NCI-H1092 (cell line): Measurements from ENCODE around the gene ITGA2.
"Not testable (repeated sequence)": the region's sequence is repeated elsewhere in the genome, so short reads cannot be mapped to it uniquely, and the experiment has no call there.

Experiments
- DNase-seq: peaks from one replicate; lab custom pipeline; 2025; lab: John Stamatoyannopoulos, UW

Gene ITGA2

DNA sequence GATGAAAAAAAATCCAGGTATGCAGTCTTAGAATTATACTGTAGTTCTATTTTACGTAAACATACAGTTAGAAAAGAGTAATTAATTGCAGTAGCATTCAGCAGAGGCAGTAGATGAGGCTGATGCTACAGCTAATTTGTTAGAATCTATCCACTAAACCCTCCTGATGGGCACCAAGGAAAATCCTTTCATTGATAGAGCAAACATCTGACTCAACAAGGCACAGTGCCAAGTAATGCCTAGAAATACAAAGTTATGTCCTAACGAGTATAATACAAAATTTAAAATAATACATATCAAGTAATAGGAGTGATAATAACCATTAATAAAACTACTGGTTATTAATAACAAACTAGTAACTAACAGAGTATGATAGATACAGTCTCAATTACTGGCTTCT, 111.5 kb downstream of the ITGA2 start:
- DNase-seq = no peak

GRCh38 chr5:53105611-53106300, 116.6 kb downstream of the ITGA2 start:
- DNase-seq = no peak

- DNase-seq = no peak
Measured at GRCh38 chr5:53109056-53109442, 119.9 kb downstream of the ITGA2 start.

GRCh38 chr5:53109443-53110127, 120.4 kb downstream of the ITGA2 start, which contains the start of gene MOCS2:
TSS of gene MOCS2 (minus strand) at chr5:53109757. CDS start at chr5:53107174, 2,583 bp downstream.
- DNase-seq = peak; percentile 75

GRCh38 chr5:53110156-53110555, 121.0 kb downstream of the ITGA2 start:
- DNase-seq = no peak

DNA sequence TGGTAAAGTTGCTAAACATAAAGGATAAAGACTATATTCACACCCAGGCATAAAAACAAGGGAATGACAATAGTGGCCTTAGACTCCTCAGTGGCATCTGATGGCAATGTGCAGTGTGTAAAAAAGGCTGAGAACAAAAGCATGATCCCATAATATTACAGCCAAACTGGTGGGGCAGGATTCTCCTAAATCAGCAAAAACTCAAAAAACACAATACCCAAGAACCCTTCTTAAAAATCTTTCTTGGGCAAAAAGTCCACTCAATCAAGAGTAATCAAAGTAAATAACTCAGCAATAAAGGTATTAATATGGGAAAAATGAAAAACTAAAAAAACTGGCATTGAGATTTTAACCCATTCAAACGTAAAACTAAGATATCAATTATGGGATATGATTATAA, 122.0 kb downstream of the ITGA2 start:
- no peak for DNase-seq

DNA sequence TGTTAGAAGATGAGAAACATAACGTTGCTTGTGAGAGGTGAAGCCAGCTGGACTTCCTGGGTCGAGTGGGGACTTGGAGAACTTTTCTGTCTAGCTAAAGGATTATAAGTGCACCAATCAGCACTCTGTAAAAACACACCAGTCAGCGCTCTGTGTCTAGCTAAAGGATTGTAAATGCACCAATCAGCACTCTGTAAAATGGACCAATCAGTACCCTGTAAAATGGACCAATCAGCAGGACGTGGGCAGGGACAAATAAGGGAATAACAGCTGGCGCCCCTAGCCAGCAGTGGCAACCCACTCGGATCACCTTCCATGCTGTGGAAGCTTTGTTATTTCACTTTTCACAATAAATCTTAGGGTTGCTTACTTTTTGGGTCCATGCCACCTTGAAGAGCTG, 123.2 kb downstream of the ITGA2 start:
- DNase-seq = not testable (repeated sequence)

- no peak for DNase-seq
Measured at GRCh38 chr5:53112909-53113308, 123.8 kb downstream of the ITGA2 start.

DNA sequence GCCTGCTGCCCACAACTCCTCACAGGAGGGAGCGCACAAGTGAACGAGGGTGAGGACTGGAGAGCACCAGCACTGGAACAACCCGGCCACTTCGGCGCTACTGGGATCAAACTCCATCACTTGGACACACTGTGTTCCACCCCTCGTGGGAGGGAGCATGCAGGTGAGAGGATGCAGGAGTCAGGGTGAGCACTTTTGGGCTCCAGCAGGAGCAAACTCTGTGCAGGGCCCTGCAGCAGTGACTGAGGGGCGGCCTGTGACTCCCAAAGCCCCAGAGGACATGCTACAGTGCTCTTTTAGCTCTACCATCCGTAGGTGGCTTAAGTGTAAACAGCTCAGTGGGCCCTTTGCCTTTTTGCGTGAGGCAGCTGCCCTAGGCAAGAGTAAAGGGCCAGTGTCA, 124.8 kb downstream of the ITGA2 start:
- no peak for DNase-seq

GRCh38 chr5:53114988-53115387, 125.8 kb downstream of the ITGA2 start:
- no peak for DNase-seq

- DNase-seq = no peak
Measured at GRCh38 chr5:53116597-53116996, 127.4 kb downstream of the ITGA2 start.

DNA sequence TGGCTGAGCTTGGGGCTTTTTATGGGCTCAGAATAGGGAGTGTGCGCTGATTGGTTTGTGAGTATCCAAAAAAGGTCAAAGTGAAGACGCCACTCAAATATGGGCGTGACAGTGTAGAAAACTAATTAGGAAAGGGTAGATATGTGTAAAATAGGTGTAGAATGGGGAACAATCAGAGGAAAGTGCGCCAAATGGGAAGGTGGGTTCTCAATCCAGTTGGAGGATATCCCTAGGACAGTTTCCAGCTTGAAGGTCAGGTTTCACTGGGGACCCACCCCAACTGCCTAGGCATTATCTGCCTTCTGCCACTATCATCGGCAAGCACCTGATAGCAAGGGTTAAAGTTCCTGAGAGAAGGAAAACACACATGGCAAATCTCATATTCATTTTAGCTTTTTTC, 129.7 kb downstream of the ITGA2 start:
- no peak for DNase-seq

GRCh38 chr5:53120165-53120564, 131.0 kb downstream of the ITGA2 start:
- no peak for DNase-seq

DNA sequence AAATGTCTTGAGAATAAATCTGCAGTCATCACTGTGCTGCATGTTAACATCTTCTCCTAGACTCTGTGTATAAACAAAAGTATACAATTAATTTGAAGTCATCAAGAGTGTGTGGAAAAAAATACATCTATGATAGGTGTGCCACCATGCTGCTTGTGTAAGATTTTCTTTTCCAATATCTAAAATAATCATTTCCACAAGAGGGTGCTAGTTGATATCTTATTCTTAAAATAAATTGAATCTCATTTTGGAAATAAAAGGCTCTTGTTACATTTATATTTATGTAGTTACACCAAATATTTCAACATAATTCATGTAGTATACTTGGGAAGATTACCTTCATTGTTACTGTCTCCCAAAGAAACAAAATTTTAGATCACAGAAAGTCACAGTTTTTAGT, 134.6 kb downstream of the ITGA2 start:
- DNase-seq = no peak

- no peak for DNase-seq
Measured at GRCh38 chr5:53126521-53126920, 137.4 kb downstream of the ITGA2 start.

GRCh38 chr5:53127107-53127506, 138.0 kb downstream of the ITGA2 start:
- DNase-seq = no peak

- DNase-seq = no peak
Measured at GRCh38 chr5:53128481-53128880, 139.3 kb downstream of the ITGA2 start.

- DNase-seq = no peak
Measured at GRCh38 chr5:53130266-53130665, 141.1 kb downstream of the ITGA2 start.

- no peak for DNase-seq
Measured at GRCh38 chr5:53133020-53133419, 143.9 kb downstream of the ITGA2 start.
